Stomach (tissue), 4 donors: ENCODE data around the gene DDX51.

Source experiments
- CTCF ChIP-seq, 7 experiments: fragments of 450-650 bp in 4 of 7; fragments of 200-600 bp in 3 of 7; sonication (generic) in 3 of 7; IDR thresholded peaks; one replicate each; pipeline ENCODE4 v1.5.1; 2016 to 2019; ENCODE audit warnings: antibody characterized with exemption in 7 of 7, control low read depth in 2 of 7, mild to moderate bottlenecking in 1 of 7
- EP300 ChIP-seq: sonication (generic); formaldehyde crosslinking; IDR thresholded peaks from one replicate; pipeline ENCODE4 v1.6.1; 2017; ENCODE audit warnings: antibody characterized with exemption
- POLR2A ChIP-seq, 4 donors: fragments of 450-650 bp; IDR thresholded peaks; one replicate each; pipeline ENCODE4 v1.6.1; 2016; ENCODE audit warnings: antibody characterized with exemption in 4 of 4, control low read depth in 2 of 4, mild to moderate bottlenecking in 1 of 4, moderate library complexity in 1 of 4
- POLR2AphosphoS5 ChIP-seq, 3 donors: sonication (generic); formaldehyde crosslinking; IDR thresholded peaks; one replicate each; pipeline ENCODE4 v1.6.1; 2016; ENCODE audit warnings: antibody characterized with exemption in 3 of 3

- TF ChIP-seq CTCF (IDR thresholded peaks at IDR 0.05) = no peak
- TF ChIP-seq POLR2A (IDR thresholded peaks at IDR 0.05) = no peak
- no peak for TF ChIP-seq POLR2AphosphoS5 (IDR thresholded peaks at IDR 0.05)
- no peak for TF ChIP-seq EP300
Observed at GRCh38 chr12:132141976-132142678, 2.0 kb downstream of the DDX51 start.
